Cardiac muscle cell (in vitro differentiated cells and primary cell): ENCODE results near the gene UBXN6. TPM values are rescaled to one million over a fixed set of nuclear protein-coding genes. Genes with fewer than 3 reads are reported as not detected.

Source experiments
- DNase-seq, 2 donors: peaks; one replicate each; pipeline versions ENCODE4 v3.0.0 to v3.0.0-alpha.2; 2010 to 2017; ENCODE audit warnings: low read depth in 1 of 2, low spot score in 1 of 2
- H3K27ac ChIP-seq: fragments of 200-600 bp; sonication (generic); 2 replicates; pipeline ENCODE4 v1.5.1; 2016
- H3K27me3 ChIP-seq: fragments of 200-600 bp; sonication (generic); 2 replicates; pipeline ENCODE4 v1.6.0; 2016; ENCODE audit warnings: control low read depth
- H3K36me3 ChIP-seq: fragments of 200-600 bp; sonication (generic); 2 replicates; pipeline ENCODE4 v1.5.1; 2016; ENCODE audit warnings: control low read depth
- H3K4me1 ChIP-seq: fragments of 200-600 bp; sonication (generic); 2 replicates; pipeline ENCODE4 v1.8.1; 2017; ENCODE audit warnings: low read depth, mild to moderate bottlenecking, mixed run types
- H3K4me3 ChIP-seq: fragments of 200-600 bp; sonication (generic); 2 replicates; pipeline ENCODE4 v1.5.1; 2016; ENCODE audit warnings: mild to moderate bottlenecking
- H3K9me3 ChIP-seq: fragments of 200-600 bp; sonication (generic); 2 replicates; pipeline ENCODE4 v1.5.1; 2017; ENCODE audit warnings: low read depth, mild to moderate bottlenecking, control low read depth
- polyA plus RNA-seq: library from polyadenylated mRNA; unstranded; fragments of >200 nt; fragmentation: Nextera tagmentation; extraction: Ambion mirVana; gene quantifications from 2 replicates; pipeline ENCODE4 v1.2.1, GENCODE V29; 2016
- total RNA-seq: library from RNA; depleted of rRNA; stranded (reverse); fragments of >200 nt; gene quantifications from 2 replicates; pipeline ENCODE4 v1.2.3, GENCODE V29; 2016
- TF ChIP-seq, protein P1 (sequence below): IDR thresholded peaks from 2 replicates; pipeline ENCODE4 v1.5.1; 2012; ENCODE audit warnings: low read depth, mild to moderate bottlenecking, low read length

The UBXN6 gene
- total and polyA plus RNA-seq, 2 experiments from 2014 or later: 46.2 to 147 TPM

GRCh38 chr19:4447327-4448146 lies 10.1 kb downstream of the UBXN6 start:
- no peak overlapping the region for H3K4me3 ChIP-seq
- TF ChIP-seq, protein P1, sequence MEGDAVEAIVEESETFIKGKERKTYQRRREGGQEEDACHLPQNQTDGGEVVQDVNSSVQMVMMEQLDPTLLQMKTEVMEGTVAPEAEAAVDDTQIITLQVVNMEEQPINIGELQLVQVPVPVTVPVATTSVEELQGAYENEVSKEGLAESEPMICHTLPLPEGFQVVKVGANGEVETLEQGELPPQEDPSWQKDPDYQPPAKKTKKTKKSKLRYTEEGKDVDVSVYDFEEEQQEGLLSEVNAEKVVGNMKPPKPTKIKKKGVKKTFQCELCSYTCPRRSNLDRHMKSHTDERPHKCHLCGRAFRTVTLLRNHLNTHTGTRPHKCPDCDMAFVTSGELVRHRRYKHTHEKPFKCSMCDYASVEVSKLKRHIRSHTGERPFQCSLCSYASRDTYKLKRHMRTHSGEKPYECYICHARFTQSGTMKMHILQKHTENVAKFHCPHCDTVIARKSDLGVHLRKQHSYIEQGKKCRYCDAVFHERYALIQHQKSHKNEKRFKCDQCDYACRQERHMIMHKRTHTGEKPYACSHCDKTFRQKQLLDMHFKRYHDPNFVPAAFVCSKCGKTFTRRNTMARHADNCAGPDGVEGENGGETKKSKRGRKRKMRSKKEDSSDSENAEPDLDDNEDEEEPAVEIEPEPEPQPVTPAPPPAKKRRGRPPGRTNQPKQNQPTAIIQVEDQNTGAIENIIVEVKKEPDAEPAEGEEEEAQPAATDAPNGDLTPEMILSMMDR: no peak
- peaks cover 35% of the 10 kb centered on the region for H3K36me3 ChIP-seq
- no peak overlapping the region for H3K27ac ChIP-seq
- no peaks in the 10 kb centered on the region for H3K27me3 ChIP-seq
- DNase-seq: no peak
- no peaks in the 10 kb centered on the region for H3K9me3 ChIP-seq
- H3K4me1 ChIP-seq: no peaks in the 10 kb centered on the region

DNA sequence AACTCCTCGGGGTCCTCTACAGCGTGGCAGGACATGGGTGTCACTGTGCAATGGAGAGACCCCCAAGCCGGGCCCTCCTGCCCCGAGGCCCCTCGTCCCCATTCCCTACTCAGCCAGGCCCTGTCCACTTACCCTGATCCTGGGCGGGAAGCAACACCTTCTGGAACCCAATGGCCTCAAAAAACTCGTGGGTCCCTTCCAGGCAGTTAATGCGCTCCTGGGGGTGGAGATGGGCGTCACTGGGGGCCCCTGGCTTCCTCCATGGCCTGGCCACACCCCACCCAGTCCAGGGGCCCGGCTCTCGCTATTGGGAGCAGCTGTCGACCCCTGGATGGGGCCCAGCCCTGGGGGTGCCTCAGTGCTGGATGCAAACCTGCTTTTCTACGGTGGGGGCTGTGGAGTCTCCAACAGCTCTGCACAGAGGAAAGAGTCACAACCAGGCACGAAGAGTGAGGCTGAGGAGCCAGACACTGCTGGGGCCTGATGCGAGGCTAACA lies 10.8 kb downstream of the UBXN6 start:
- TF ChIP-seq, protein P1: no peak
- Histone ChIP-seq H3K4me1 (no peaks in the 10 kb centered on the region), H3K27me3 (no peaks in the 10 kb centered on the region), H3K36me3 (peaks cover 35% of the 10 kb centered on the region), H3K4me3 (no peak overlapping the region), H3K27ac (no peak overlapping the region), H3K9me3 (no peaks in the 10 kb centered on the region)
- no peak for DNase-seq

GRCh38 chr19:4445963-4446703 lies 11.5 kb downstream of the UBXN6 start:
- TF ChIP-seq, protein P1: no peak
- Histone ChIP-seq H3K4me3 (no peak overlapping the region), H3K4me1 (no peaks in the 10 kb centered on the region), H3K27me3 (no peaks in the 10 kb centered on the region), H3K27ac (no peak overlapping the region), H3K9me3 (no peaks in the 10 kb centered on the region), H3K36me3 (peaks cover 30% of the 10 kb centered on the region)
- DNase-seq: no peak

DNA sequence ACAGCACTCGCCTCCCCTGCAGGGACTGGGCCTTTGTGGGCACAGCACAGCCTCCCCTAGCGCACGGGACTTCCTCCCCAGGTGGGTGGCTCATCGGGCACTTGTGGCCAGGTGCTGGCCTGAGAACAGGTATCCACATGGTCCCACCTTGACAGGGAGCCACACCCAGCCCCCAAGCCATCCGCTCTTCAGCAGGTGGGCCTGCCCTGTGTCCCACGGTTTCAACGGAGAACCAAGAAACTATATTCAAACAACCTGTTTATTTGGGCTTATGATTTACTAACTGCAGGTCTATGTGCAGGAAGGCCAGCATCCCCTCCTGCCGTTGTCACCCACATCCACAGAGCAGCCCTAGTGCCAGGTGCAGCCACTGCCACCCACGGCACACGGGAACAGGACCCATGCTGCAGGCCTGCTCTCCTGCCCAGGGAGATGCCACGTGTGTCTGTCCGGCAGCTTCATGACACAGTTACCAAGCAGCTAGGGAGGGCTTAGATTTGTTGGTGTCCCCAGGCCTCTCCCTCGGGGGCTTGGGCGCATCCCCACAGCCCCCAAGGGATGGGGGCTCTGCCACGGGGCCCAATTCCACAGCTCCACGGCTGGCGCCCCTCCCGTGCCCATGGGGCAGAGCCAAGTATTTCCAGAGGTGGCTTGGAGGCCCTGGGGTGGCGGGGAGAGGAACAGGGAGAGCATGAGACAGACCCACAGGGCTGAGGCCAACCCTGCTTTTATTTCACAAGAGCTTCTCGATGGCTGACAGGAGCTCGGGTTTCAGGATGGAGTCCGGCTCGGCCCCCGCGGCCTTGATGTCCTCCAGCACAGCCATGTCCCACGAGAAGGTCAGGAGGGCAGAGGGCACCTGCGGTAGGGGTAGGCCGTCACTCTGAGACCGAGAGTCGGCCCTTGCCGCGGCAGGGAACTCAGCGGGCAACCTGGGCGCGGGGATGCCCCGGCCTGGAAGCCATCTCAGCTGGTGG lies 12.5 kb downstream of the UBXN6 start:
- Histone ChIP-seq H3K27ac (peak overlapping the region; percentile 12), H3K36me3 (peaks cover 28% of the 10 kb centered on the region), H3K9me3 (no peaks in the 10 kb centered on the region), H3K27me3 (no peaks in the 10 kb centered on the region), H3K4me3 (no peak overlapping the region), H3K4me1 (no peaks in the 10 kb centered on the region)
- TF ChIP-seq, protein P1: no peak
- DNase-seq: peak in 1 of 2 donors; percentile 13
